ENCODE data around the gene RIMS4.

DNA sequence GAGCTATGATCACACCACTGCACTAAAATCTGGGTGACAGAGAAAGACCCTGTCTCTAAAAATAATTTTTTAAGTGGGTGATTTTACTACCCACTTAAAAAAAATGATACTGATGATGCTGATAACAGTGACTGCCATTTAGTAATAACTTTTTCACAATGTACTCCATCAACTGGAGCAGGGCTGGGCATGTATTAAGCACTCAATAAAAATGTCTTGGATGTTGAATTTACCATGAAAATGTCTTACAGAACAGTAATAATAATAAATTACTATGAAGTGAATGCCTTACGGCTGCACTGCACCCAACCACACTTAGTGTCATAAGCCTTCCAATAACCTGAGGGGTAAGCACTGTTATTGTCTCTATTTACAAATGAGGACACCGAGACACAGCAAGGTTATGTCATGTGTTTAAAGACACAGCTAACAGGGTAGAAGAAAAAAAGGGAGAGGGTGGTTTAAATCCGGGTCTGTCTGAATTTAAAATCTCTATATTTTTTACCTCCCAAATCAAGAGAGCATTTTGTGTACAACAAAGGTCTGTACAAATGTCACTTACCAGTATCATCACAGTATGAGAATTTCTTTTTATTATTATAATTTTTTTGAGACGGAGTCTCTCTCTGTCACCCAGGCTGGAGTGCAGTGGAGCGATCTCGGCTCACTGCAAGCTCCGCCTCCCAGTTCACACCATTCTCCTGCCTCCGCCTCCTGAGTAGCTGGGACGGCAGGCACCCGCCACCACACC is 21.5 kb downstream of the RIMS4 start:
- TF ChIP-seq, protein P1, sequence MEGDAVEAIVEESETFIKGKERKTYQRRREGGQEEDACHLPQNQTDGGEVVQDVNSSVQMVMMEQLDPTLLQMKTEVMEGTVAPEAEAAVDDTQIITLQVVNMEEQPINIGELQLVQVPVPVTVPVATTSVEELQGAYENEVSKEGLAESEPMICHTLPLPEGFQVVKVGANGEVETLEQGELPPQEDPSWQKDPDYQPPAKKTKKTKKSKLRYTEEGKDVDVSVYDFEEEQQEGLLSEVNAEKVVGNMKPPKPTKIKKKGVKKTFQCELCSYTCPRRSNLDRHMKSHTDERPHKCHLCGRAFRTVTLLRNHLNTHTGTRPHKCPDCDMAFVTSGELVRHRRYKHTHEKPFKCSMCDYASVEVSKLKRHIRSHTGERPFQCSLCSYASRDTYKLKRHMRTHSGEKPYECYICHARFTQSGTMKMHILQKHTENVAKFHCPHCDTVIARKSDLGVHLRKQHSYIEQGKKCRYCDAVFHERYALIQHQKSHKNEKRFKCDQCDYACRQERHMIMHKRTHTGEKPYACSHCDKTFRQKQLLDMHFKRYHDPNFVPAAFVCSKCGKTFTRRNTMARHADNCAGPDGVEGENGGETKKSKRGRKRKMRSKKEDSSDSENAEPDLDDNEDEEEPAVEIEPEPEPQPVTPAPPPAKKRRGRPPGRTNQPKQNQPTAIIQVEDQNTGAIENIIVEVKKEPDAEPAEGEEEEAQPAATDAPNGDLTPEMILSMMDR (IDR thresholded peaks at IDR 0.05) = no peak
- TF ChIP-seq POLR2AphosphoS5 (IDR thresholded peaks at IDR 0.05) = no peak
- no peak for TF ChIP-seq EP300 (IDR thresholded peaks at IDR 0.05; ENCODE audit: low read depth)
- no peak for TF ChIP-seq POLR2A (IDR thresholded peaks at IDR 0.05)
